Measurements from ENCODE around the gene SLC9B2.
"Not testable (repeated sequence)": the region's sequence is repeated elsewhere in the genome, so short reads cannot be mapped to it uniquely, and the experiment has no call there.

Gene SLC9B2

GRCh38 chr4:103026868-103027267, 49.7 kb downstream of the SLC9B2 start:
- DNase-seq (ENCODE audit: extremely low spot score, insufficient read length, low read depth) (no peak), FAIRE-seq (no peak)

GRCh38 chr4:103024996-103025395, 51.6 kb downstream of the SLC9B2 start:
- DNase-seq (ENCODE audit: extremely low spot score, insufficient read length, low read depth), result no peak
- FAIRE-seq, result no peak

GRCh38 chr4:103021120-103021519, 55.4 kb downstream of the SLC9B2 start:
- DNase-seq (ENCODE audit: extremely low spot score, insufficient read length, low read depth) (no peak), FAIRE-seq (no peak)

- FAIRE-seq, result peak; percentile 98
- peak; percentile 80 for DNase-seq (ENCODE audit: extremely low spot score, insufficient read length, low read depth)
Observed at GRCh38 chr4:103019308-103020124, 57.0 kb downstream of the SLC9B2 start, which contains the start of gene SLC9B1. TSS of gene SLC9B1 (minus strand) at chr4:103019705. CDS start at chr4:102991711, 27,994 bp downstream.

- no peak for DNase-seq (ENCODE audit: extremely low spot score, insufficient read length, low read depth)
- peak; percentile 12 for FAIRE-seq
Observed at GRCh38 chr4:103018391-103019307, 57.9 kb downstream of the SLC9B2 start.

GRCh38 chr4:103012551-103012950, 64.0 kb downstream of the SLC9B2 start:
- DNase-seq (ENCODE audit: extremely low spot score, insufficient read length, low read depth), result no peak
- peak; percentile 12 for FAIRE-seq

GRCh38 chr4:103012060-103012459, 64.5 kb downstream of the SLC9B2 start:
- DNase-seq (ENCODE audit: extremely low spot score, insufficient read length, low read depth) (no peak), FAIRE-seq (no peak)

- DNase-seq (ENCODE audit: extremely low spot score, insufficient read length, low read depth) (no peak), FAIRE-seq (no peak)
Observed at GRCh38 chr4:103011378-103012025, 65.1 kb downstream of the SLC9B2 start.

- DNase-seq (ENCODE audit: extremely low spot score, insufficient read length, low read depth), result no peak
- no peak for FAIRE-seq
Observed at GRCh38 chr4:103010804-103011203, 65.8 kb downstream of the SLC9B2 start.

- DNase-seq (ENCODE audit: extremely low spot score, insufficient read length, low read depth) (peak; percentile 37), FAIRE-seq (peak; percentile 90)
Observed at GRCh38 chr4:103008875-103009729, 67.5 kb downstream of the SLC9B2 start.

- no peak for FAIRE-seq
- DNase-seq (ENCODE audit: extremely low spot score, insufficient read length, low read depth), result no peak
Observed at GRCh38 chr4:103002551-103002950, 74.0 kb downstream of the SLC9B2 start.

GRCh38 chr4:102994803-102995202, 81.8 kb downstream of the SLC9B2 start:
- no peak for FAIRE-seq

GRCh38 chr4:102993985-102994384, 82.6 kb downstream of the SLC9B2 start:
- not testable (repeated sequence) for DNase-seq (ENCODE audit: extremely low spot score, insufficient read length, low read depth); FAIRE-seq

More at GRCh38 chr4:102994803-102995202, 81.8 kb downstream of the SLC9B2 start:
- DNase-seq (ENCODE audit: extremely low spot score, insufficient read length, low read depth), result no peak

GRCh38 chr4:102988429-102989020, 88.0 kb downstream of the SLC9B2 start:
- DNase-seq (ENCODE audit: extremely low spot score, insufficient read length, low read depth), result no peak
- peak; percentile 54 for FAIRE-seq

GRCh38 chr4:102981005-102981404, 95.6 kb downstream of the SLC9B2 start:
- FAIRE-seq (no peak), DNase-seq (ENCODE audit: extremely low spot score, insufficient read length, low read depth) (no peak)
